ENCODE data around the gene TMED6.

GRCh38 chr16:69351309-69352027, at the start of gene TMED6:
- TF ChIP-seq PKNOX1 (IDR thresholded peaks at IDR 0.05) (no peak), SP1 (IDR thresholded peaks at IDR 0.05) (no peak), TARDBP (IDR thresholded peaks at IDR 0.05) (no peak), ZNF384 (IDR thresholded peaks at IDR 0.05) (no peak), FOXM1 (IDR thresholded peaks at IDR 0.05; ENCODE audit: borderline replicate concordance) (no peak)

All from HEK293T (cell line).